ENCODE measurements around the gene CYFIP2.

DNA sequence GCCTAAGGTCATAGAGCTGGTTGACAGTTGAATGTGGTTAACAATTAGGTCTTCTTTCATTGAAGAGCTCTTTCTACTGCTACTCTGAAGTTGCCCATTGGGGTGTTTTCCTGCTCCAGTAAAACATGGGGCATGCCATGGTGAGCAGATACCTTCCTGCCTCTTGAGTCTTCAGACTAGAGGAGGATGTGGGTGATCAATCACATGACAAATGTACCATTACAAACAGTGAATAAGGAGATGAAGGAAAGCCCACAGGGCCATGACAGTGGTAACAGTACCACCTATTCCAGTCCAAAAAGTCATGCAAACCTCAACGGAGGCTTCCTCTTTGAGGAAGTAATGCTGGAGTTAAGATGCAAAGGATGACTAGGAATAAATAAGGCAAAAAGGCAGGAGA is 73.5 kb downstream of the CYFIP2 start:
- TF ChIP-seq, protein P1, sequence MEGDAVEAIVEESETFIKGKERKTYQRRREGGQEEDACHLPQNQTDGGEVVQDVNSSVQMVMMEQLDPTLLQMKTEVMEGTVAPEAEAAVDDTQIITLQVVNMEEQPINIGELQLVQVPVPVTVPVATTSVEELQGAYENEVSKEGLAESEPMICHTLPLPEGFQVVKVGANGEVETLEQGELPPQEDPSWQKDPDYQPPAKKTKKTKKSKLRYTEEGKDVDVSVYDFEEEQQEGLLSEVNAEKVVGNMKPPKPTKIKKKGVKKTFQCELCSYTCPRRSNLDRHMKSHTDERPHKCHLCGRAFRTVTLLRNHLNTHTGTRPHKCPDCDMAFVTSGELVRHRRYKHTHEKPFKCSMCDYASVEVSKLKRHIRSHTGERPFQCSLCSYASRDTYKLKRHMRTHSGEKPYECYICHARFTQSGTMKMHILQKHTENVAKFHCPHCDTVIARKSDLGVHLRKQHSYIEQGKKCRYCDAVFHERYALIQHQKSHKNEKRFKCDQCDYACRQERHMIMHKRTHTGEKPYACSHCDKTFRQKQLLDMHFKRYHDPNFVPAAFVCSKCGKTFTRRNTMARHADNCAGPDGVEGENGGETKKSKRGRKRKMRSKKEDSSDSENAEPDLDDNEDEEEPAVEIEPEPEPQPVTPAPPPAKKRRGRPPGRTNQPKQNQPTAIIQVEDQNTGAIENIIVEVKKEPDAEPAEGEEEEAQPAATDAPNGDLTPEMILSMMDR (IDR thresholded peaks at IDR 0.05), result no peak
- TF ChIP-seq POLR2A (IDR thresholded peaks at IDR 0.05), result no peak

Data from uterus (tissue), 2 donors.